H9 (cell line): ENCODE measurements around the gene OR1S2. TPM values are rescaled to one million over a fixed set of nuclear protein-coding genes. Genes with fewer than 3 reads are reported as not detected.

Experiments
- DNase-seq: peaks from one replicate; pipeline ENCODE4 v3.0.0-alpha.2; 2017
- H2AFZ ChIP-seq: one replicate; pipeline ENCODE4 v1.6.1; 2013; ENCODE audit warnings: mild to moderate bottlenecking, low read length, control low read depth, moderate library complexity
- H2AK5ac ChIP-seq: 2 replicates; pipeline ENCODE4 v1.6.1; 2013; ENCODE audit warnings: low read length, control low read depth, mixed read lengths; ENCODE audit not compliant: insufficient read length
- H2BK120ac ChIP-seq: one replicate; pipeline ENCODE4 v1.6.1; 2013; ENCODE audit warnings: low read depth, mild to moderate bottlenecking, low read length, control low read depth, inconsistent platforms; ENCODE audit not compliant: poor library complexity, severe bottlenecking
- H2BK12ac ChIP-seq: 2 replicates; pipeline ENCODE4 v1.6.1; 2013; ENCODE audit warnings: low read length, control low read depth, mixed read lengths, low read depth; ENCODE audit not compliant: insufficient read length
- H2BK15ac ChIP-seq: 2 replicates; pipeline ENCODE4 v1.6.1; 2013; ENCODE audit warnings: low read depth, low read length, control low read depth
- H2BK20ac ChIP-seq: one replicate; pipeline ENCODE4 v1.6.1; 2013; ENCODE audit warnings: low read depth, mild to moderate bottlenecking, low read length, control low read depth, inconsistent platforms; ENCODE audit not compliant: poor library complexity, severe bottlenecking
- H2BK5ac ChIP-seq: 2 replicates; pipeline ENCODE4 v1.6.1; 2013; ENCODE audit warnings: low read length, control low read depth, mixed read lengths; ENCODE audit not compliant: insufficient read length
- H3K14ac ChIP-seq: 2 replicates; pipeline ENCODE4 v1.6.1; 2013; ENCODE audit warnings: low read length, control low read depth; ENCODE audit not compliant: insufficient read depth
- H3K18ac ChIP-seq: 2 replicates; pipeline ENCODE4 v1.6.1; 2013; ENCODE audit warnings: low read depth, mild to moderate bottlenecking, mixed read lengths, low read length, control low read depth; ENCODE audit not compliant: insufficient read length
- H3K23ac ChIP-seq: 2 replicates; pipeline ENCODE4 v1.6.1; 2013; ENCODE audit warnings: low read length, control low read depth, mixed read lengths, low read depth; ENCODE audit not compliant: insufficient read length
- H3K23me2 ChIP-seq: 2 replicates; pipeline ENCODE4 v1.6.1; 2013; ENCODE audit warnings: low read depth, mild to moderate bottlenecking, mixed read lengths, low read length, control low read depth; ENCODE audit not compliant: insufficient read length, poor library complexity, severe bottlenecking
- H3K27ac ChIP-seq: 2 replicates; pipeline ENCODE4 v1.5.1; 2013; ENCODE audit warnings: low read length, control low read depth, mixed read lengths, low read depth; ENCODE audit not compliant: insufficient read length
- H3K27me3 ChIP-seq: 2 replicates; pipeline ENCODE4 v1.6.1; 2013; ENCODE audit warnings: low read length, control low read depth, inconsistent platforms; ENCODE audit not compliant: insufficient read depth
- H3K4ac ChIP-seq: 2 replicates; pipeline ENCODE4 v1.6.1; 2013; ENCODE audit warnings: low read depth, mild to moderate bottlenecking, control low read depth, inconsistent platforms, low read length, moderate library complexity
- H3K4me1 ChIP-seq: 2 replicates; pipeline ENCODE4 v1.6.1; 2013; ENCODE audit warnings: low read length, control low read depth, inconsistent platforms; ENCODE audit not compliant: insufficient read depth
- H3K4me2 ChIP-seq: 2 replicates; pipeline ENCODE4 v1.6.1; 2013; ENCODE audit warnings: low read length, control low read depth, mixed read lengths; ENCODE audit not compliant: insufficient read length, insufficient read depth
- H3K56ac ChIP-seq: 2 replicates; pipeline ENCODE4 v1.6.1; 2013; ENCODE audit warnings: low read depth, mild to moderate bottlenecking, mixed read lengths, low read length, control low read depth; ENCODE audit not compliant: insufficient read length
- H3K79me1 ChIP-seq: 2 replicates; pipeline ENCODE4 v1.6.1; 2013; ENCODE audit warnings: low read depth, mild to moderate bottlenecking, moderate library complexity, low read length, control low read depth, inconsistent platforms; ENCODE audit not compliant: insufficient read depth, poor library complexity, severe bottlenecking
- H3K79me2 ChIP-seq: 2 replicates; pipeline ENCODE4 v1.6.1; 2013; ENCODE audit warnings: low read length, control low read depth, inconsistent platforms; ENCODE audit not compliant: insufficient read depth
- H3K9ac ChIP-seq: 2 replicates; pipeline ENCODE4 v1.6.1; 2013; ENCODE audit warnings: low read length, control low read depth, mixed read lengths; ENCODE audit not compliant: insufficient read length; ENCODE audit errors: extremely low read depth
- H3K9me3 ChIP-seq: one replicate; pipeline ENCODE4 v1.6.1; 2013; ENCODE audit warnings: low read depth, low read length, inconsistent platforms; ENCODE audit not compliant: control insufficient read depth
- H3T11ph ChIP-seq: one replicate; pipeline ENCODE4 v1.6.1; 2013; ENCODE audit warnings: mild to moderate bottlenecking, low read length, control low read depth, inconsistent platforms
- H4K20me1 ChIP-seq: one replicate; pipeline ENCODE4 v1.6.1; 2013; ENCODE audit not compliant: control insufficient read depth, insufficient read length, insufficient read depth
- H4K5ac ChIP-seq: 2 replicates; pipeline ENCODE4 v1.6.1; 2013; ENCODE audit warnings: low read depth, mild to moderate bottlenecking, mixed read lengths, low read length, control low read depth; ENCODE audit not compliant: insufficient read length
- H4K8ac ChIP-seq: replicated peaks from 2 replicates; pipeline ENCODE4 v1.6.1; 2013; ENCODE audit warnings: low read length, control low read depth, mixed read lengths, low read depth; ENCODE audit not compliant: insufficient read length
- H4K91ac ChIP-seq: 2 replicates; pipeline ENCODE4 v1.6.1; 2013; ENCODE audit warnings: low read depth, mild to moderate bottlenecking, moderate library complexity, mixed read lengths, low read length, control low read depth; ENCODE audit not compliant: insufficient read length
- H3K27ac Mint-ChIP-seq, 3 experiments: 2 replicates in 2 of 3; 3 replicates in 1 of 3; pipeline ENCODE4 v1.8.0; 2020 to 2021; ENCODE audit warnings: mixed read lengths in 3 of 3, mild to moderate bottlenecking in 1 of 3, moderate library complexity in 1 of 3
- H3K27me3 Mint-ChIP-seq: 2 replicates; pipeline ENCODE4 v1.8.0; 2021; ENCODE audit warnings: low read depth, mild to moderate bottlenecking, moderate library complexity, mixed read lengths
- H3K36me3 Mint-ChIP-seq, 3 experiments: 2 replicates in 2 of 3; 3 replicates in 1 of 3; pipeline ENCODE4 v1.8.0; 2020 to 2021; ENCODE audit warnings: low read depth in 3 of 3, mixed read lengths in 3 of 3; ENCODE audit not compliant: insufficient read depth in 1 of 3
- H3K4me1 Mint-ChIP-seq, 2 experiments: 2 replicates each; pipeline ENCODE4 v1.8.0; 2020; ENCODE audit warnings: mixed read lengths in 2 of 2
- H3K4me3 Mint-ChIP-seq, 2 experiments: 2 replicates in 1 of 2; 3 replicates in 1 of 2; pipeline ENCODE4 v1.8.0; 2020 to 2021; ENCODE audit warnings: mild to moderate bottlenecking in 2 of 2, mixed read lengths in 2 of 2, moderate library complexity in 1 of 2
- H3K9me3 Mint-ChIP-seq, 2 experiments: 2 replicates in 1 of 2; 3 replicates in 1 of 2; pipeline ENCODE4 v1.8.0; 2020; ENCODE audit warnings: mild to moderate bottlenecking in 2 of 2, mixed read lengths in 2 of 2, moderate library complexity in 1 of 2
- CTCF ChIP-seq: fragments of 200-600 bp; sonication (generic); conservative IDR thresholded peaks from 3 replicates; pipeline ENCODE4 v1.8.0; 2021; ENCODE audit warnings: antibody characterized with exemption, mild to moderate bottlenecking
- WGBS: extraction: QIAGEN DNeasy Blood & Tissue Kit; methylation state at CpG from one replicate; pipeline ENCODE4 v1.1.7; 2013; ENCODE audit warnings: missing lambda C conversion rate, low lambda C conversion rate, mixed read lengths; ENCODE audit not compliant: insufficient read length; ENCODE audit errors: extremely low coverage; 5-methylcytosine and 5-hydroxymethylcytosine counted together
- total RNA-seq: library from RNA; stranded (reverse); gene quantifications from 2 replicates; pipeline ENCODE4 v1.2.1, GENCODE V29; 2021

OR1S2 gene
- total RNA-seq, 1 experiment from 2014 or later, result not detected

- no peak overlapping the region for H2BK5ac ChIP-seq
- no peak overlapping the region for H2AFZ ChIP-seq
- H3K9me3 ChIP-seq, result no peaks in the 10 kb centered on the region
- Mint-ChIP-seq H3K27me3 (no peaks in the 10 kb centered on the region), H3K9me3 (peaks cover 22 to 39% of the 10 kb centered on the region in 2 experiments), H3K27ac (no peak overlapping the region), H3K4me1 (no peaks in the 10 kb centered on the region), H3K4me3 (no peak overlapping the region), H3K36me3 (peaks cover 0 to 8% (median 0%) of the 10 kb centered on the region in 3 experiments; a peak in 1 of 7 replicates)
- H2BK120ac ChIP-seq, result no peak overlapping the region
- H3K14ac ChIP-seq, result no peak overlapping the region
- DNase-seq, result no peak
- H3K4me2 ChIP-seq, result no peak overlapping the region
- no peak overlapping the region for H3K18ac ChIP-seq
- H3T11ph ChIP-seq, result no peak overlapping the region
- H4K91ac ChIP-seq, result no peak overlapping the region
- H4K8ac ChIP-seq, result no peak overlapping the region
- no peak overlapping the region for H3K27ac ChIP-seq
- H3K4me1 ChIP-seq, result no peaks in the 10 kb centered on the region
- H3K4ac ChIP-seq, result no peak overlapping the region
- H3K9ac ChIP-seq, result no peak overlapping the region
- H3K23me2 ChIP-seq, result no peaks in the 10 kb centered on the region
- H2AK5ac ChIP-seq, result no peak overlapping the region
- H2BK12ac ChIP-seq, result no peak overlapping the region
- no peak overlapping the region for H4K5ac ChIP-seq
- H3K79me2 ChIP-seq, result no peaks in the 10 kb centered on the region
- H3K79me1 ChIP-seq, result no peaks in the 10 kb centered on the region
- H3K27me3 ChIP-seq, result no peaks in the 10 kb centered on the region
- H3K56ac ChIP-seq, result no peak overlapping the region
- no peak overlapping the region for H2BK20ac ChIP-seq
- H4K20me1 ChIP-seq, result no peaks in the 10 kb centered on the region
- H2BK15ac ChIP-seq, result no peak overlapping the region
- no CpG with 5 or more reads among the region's 1 CpG for WGBS
- H3K23ac ChIP-seq, result no peak overlapping the region
- TF ChIP-seq CTCF, result no peak
Observed at GRCh38 chr11:58199271-58199670, 4.7 kb downstream of the OR1S2 start.
